ENCODE results near the gene SENP6.
"Not testable (repeated sequence)": the region's sequence is repeated elsewhere in the genome, so short reads cannot be mapped to it uniquely, and the experiment has no call there.

SENP6 gene

GRCh38 chr6:75689576-75689975 lies 87.9 kb downstream of the SENP6 start:
- DNase-seq = no peak
- Histone ChIP-seq H3K4me3 (ENCODE audit: low read depth, low read length) (no peak overlapping the region), H3K9me3 (no peaks in the 10 kb centered on the region), H3K27me3 (no peaks in the 10 kb centered on the region), H3K36me3 (peaks cover 37% of the 10 kb centered on the region), H3K4me1 (no peaks in the 10 kb centered on the region)
- TF ChIP-seq CTCF (IDR thresholded peaks at IDR 0.05; ENCODE audit: low read depth, low read length) = no peak

DNA sequence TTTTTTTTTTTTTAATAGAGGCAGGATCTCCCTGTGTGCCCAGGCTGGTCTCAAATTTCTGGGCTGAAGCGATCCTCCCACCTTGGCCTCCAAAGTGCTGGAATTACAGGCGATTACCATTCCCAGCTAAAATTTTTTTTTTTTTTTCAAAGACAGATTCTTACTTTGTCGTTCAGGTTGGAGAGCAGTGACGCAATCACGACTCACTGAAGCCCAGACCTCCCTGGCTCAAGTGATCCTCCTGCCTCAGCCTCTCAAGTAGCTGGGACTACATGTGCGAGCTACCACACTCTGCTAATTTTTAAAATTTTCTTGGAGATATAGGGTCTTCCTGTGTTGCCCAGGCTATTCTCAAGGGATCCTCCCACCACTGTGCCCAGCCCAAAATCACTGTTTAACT lies 89.3 kb downstream of the SENP6 start:
- no peak overlapping the region for H3K4me3 ChIP-seq (ENCODE audit: low read depth, low read length)
- peaks cover 49% of the 10 kb centered on the region for H3K36me3 ChIP-seq
- DNase-seq = no peak
- no peak for TF ChIP-seq CTCF (IDR thresholded peaks at IDR 0.05; ENCODE audit: low read depth, low read length)
- no peaks in the 10 kb centered on the region for H3K27me3 ChIP-seq
- H3K9me3 ChIP-seq = no peaks in the 10 kb centered on the region
- H3K4me1 ChIP-seq = no peaks in the 10 kb centered on the region

DNA sequence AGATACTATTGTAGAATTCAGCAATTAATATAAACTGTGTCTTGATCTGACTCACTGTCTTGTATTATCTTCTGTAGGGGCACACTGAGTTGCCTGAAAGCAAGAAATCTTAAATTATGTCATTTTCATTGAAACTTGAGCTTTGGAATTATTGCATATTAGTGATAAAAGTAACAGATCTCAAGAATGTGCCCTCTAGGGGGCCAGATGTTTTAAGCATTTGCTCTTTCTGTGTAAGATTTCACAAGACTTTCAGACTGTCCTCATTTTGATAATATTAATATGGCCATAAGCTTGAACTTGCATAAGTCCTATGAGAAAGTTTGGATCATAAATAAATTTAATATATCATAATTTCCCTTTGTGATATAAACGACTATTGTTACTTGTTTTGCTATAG lies 91.9 kb downstream of the SENP6 start:
- no peak for DNase-seq
- peaks cover 60% of the 10 kb centered on the region for H3K36me3 ChIP-seq

DNA sequence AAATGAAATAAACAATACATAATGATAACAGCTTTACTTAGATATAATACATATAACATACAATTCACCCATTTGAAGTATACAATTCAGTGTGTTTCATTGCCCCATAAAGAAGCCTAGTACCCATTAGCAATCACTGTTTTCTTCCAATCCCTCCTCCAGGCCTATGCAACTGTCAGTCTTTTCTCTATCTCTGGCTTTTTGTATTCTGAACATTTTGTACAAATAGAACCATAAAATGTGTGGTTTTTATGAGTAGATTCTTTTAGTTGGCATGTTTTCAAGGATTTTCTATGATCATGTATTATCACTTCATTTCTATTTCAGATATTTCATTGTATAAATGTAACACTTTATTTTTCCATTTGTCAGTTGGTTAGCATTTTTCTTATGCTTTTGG lies 92.7 kb downstream of the SENP6 start:
- no peak for DNase-seq
- no peak for TF ChIP-seq CTCF (IDR thresholded peaks at IDR 0.05; ENCODE audit: low read depth, low read length)
- H3K9me3 ChIP-seq = no peaks in the 10 kb centered on the region
- H3K27me3 ChIP-seq = no peaks in the 10 kb centered on the region
- H3K4me3 ChIP-seq (ENCODE audit: low read depth, low read length) = no peak overlapping the region
- no peaks in the 10 kb centered on the region for H3K4me1 ChIP-seq
- peaks cover 53% of the 10 kb centered on the region for H3K36me3 ChIP-seq

More for the DNA sequence above, 91.9 kb downstream of the SENP6 start:
- Histone ChIP-seq H3K4me3 (ENCODE audit: low read depth, low read length) (no peak overlapping the region), H3K9me3 (no peaks in the 10 kb centered on the region), H3K4me1 (no peaks in the 10 kb centered on the region), H3K27me3 (no peaks in the 10 kb centered on the region)
- no peak for TF ChIP-seq CTCF (IDR thresholded peaks at IDR 0.05; ENCODE audit: low read depth, low read length)

DNA sequence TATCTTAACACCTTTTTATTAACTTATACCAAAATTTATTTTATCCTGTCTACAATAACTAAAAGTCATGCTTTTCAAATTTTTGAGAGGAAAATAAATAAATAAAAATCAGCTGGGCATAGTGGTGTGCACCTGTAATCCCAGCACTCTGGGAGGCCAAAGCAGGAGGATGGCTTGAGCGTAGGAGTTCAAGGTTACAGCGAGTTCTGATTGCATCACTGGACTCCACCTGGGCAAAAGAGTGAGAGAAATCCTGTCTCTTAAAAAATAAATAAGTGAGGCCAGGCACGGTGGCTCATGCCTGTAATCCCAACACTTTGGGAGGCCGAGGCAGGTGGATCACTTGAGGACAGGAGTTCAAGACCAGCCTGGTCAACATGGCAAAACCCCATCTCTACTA lies 106.7 kb downstream of the SENP6 start:
- peaks cover 52% of the 10 kb centered on the region for H3K36me3 ChIP-seq
- H3K9me3 ChIP-seq; H3K4me1 ChIP-seq; H3K27me3 ChIP-seq; DNase-seq; H3K4me3 ChIP-seq (ENCODE audit: low read depth, low read length): not testable (repeated sequence)

- no peak for TF ChIP-seq CTCF (IDR thresholded peaks at IDR 0.05; ENCODE audit: low read depth, low read length)
- DNase-seq = no peak
- H3K4me1 ChIP-seq = no peaks in the 10 kb centered on the region
- no peaks in the 10 kb centered on the region for H3K9me3 ChIP-seq
- no peaks in the 10 kb centered on the region for H3K27me3 ChIP-seq
- no peak overlapping the region for H3K4me3 ChIP-seq (ENCODE audit: low read depth, low read length)
- peaks cover 71% of the 10 kb centered on the region for H3K36me3 ChIP-seq
These were observed 109.5 kb downstream of the SENP6 start for GRCh38 chr6:75711173-75711572.

- H3K4me3 ChIP-seq (ENCODE audit: low read depth, low read length) = no peak overlapping the region
- no peaks in the 10 kb centered on the region for H3K9me3 ChIP-seq
- no peaks in the 10 kb centered on the region for H3K4me1 ChIP-seq
- H3K27me3 ChIP-seq = no peaks in the 10 kb centered on the region
- DNase-seq = no peak
- H3K36me3 ChIP-seq = peaks cover 19% of the 10 kb centered on the region
- no peak for TF ChIP-seq CTCF (IDR thresholded peaks at IDR 0.05; ENCODE audit: low read depth, low read length)
These were observed 117.5 kb downstream of the SENP6 start for GRCh38 chr6:75719133-75719532.

All from BE2C (cell line).